HepG2 (cell line): ENCODE data around the gene NAXD. TPM values are rescaled to one million over a fixed set of nuclear protein-coding genes. Genes with fewer than 3 reads are reported as not detected.

Experiments
- CENPX ChIP-seq: sonication (generic); formaldehyde crosslinking; IDR thresholded peaks from 2 replicates; pipeline ENCODE4 v1.9.0; 2021; ENCODE audit warnings: mild to moderate bottlenecking, missing genetic modification reagents, moderate library complexity
- DDIT3 ChIP-seq: sonication (generic); formaldehyde crosslinking; IDR thresholded peaks from 2 replicates; pipeline ENCODE4 v1.4.0; 2020; ENCODE audit warnings: mild to moderate bottlenecking, missing genetic modification reagents
- GMEB2 ChIP-seq: IDR thresholded peaks from 2 replicates; pipeline ENCODE4 v1.6.1; 2016; ENCODE audit warnings: missing biosample characterization, missing genetic modification reagents, low read depth
- HMGA1 ChIP-seq: sonication (generic); formaldehyde crosslinking; conservative IDR thresholded peaks from 2 replicates; pipeline ENCODE4 v1.4.0; 2020; ENCODE audit warnings: missing genetic modification reagents
- MEF2D ChIP-seq: sonication (generic); formaldehyde crosslinking; IDR thresholded peaks from 2 replicates; pipeline ENCODE4 v1.5.1; 2020; ENCODE audit warnings: mild to moderate bottlenecking, missing genetic modification reagents
- STAT6 ChIP-seq: sonication (generic); formaldehyde crosslinking; IDR thresholded peaks from 2 replicates; pipeline ENCODE4 v1.4.0; 2020; ENCODE audit warnings: missing genetic modification reagents, mild to moderate bottlenecking, borderline replicate concordance
- TSC22D2 ChIP-seq: sonication (generic); formaldehyde crosslinking; IDR thresholded peaks from 2 replicates; pipeline ENCODE4 v1.5.1; 2020; ENCODE audit warnings: missing genetic modification reagents, mild to moderate bottlenecking, borderline replicate concordance
- ZNF253 ChIP-seq: sonication (generic); formaldehyde crosslinking; IDR thresholded peaks from 2 replicates; pipeline ENCODE4 v1.8.0; 2022; ENCODE audit warnings: mild to moderate bottlenecking, missing genetic modification reagents, borderline replicate concordance
- ZNF790 ChIP-seq: sonication (generic); formaldehyde crosslinking; IDR thresholded peaks from 2 replicates; pipeline ENCODE4 v1.8.0; 2022; ENCODE audit warnings: missing genetic modification reagents, mild to moderate bottlenecking, borderline replicate concordance
- polyA plus RNA-seq, 8 experiments: library from polyadenylated mRNA; depleted of rRNA in 3 of 8; stranded (reverse) in 7 of 8; unstranded in 1 of 8; fragments of >200 nt; fragmentation: Illumina TruSeq in 4 of 8; extraction: Trizol in 4 of 8; gene quantifications; 2 replicates each; pipeline versions ENCODE4 v1.2.1 to v1.2.3, GENCODE V29; 2011 to 2016; ENCODE audit warnings: low read depth in 4 of 8, missing spikeins in 1 of 8, mixed read lengths in 1 of 8; ENCODE audit not compliant: insufficient read depth in 1 of 8
- total RNA-seq, 5 experiments: library from RNA; depleted of rRNA; stranded (reverse); fragments of >200 nt; fragmentation: Illumina TruSeq; extraction: Trizol; gene quantifications; 2 replicates each; pipeline ENCODE4 v1.2.3, GENCODE V29; 2016; ENCODE audit warnings: low read depth in 1 of 5
- TF ChIP-seq, protein P1 (sequence below): sonication (generic); formaldehyde crosslinking; IDR thresholded peaks from 2 replicates; pipeline ENCODE4 v1.8.1; 2023; ENCODE audit warnings: missing genetic modification reagents, mild to moderate bottlenecking, borderline replicate concordance
- TF ChIP-seq, protein P2 (sequence below): sonication (generic); formaldehyde crosslinking; conservative IDR thresholded peaks from 2 replicates; pipeline ENCODE4 v1.4.0; 2020; ENCODE audit warnings: mild to moderate bottlenecking, missing genetic modification reagents, moderate library complexity
- TF ChIP-seq, protein P3 (sequence below): sonication (generic); formaldehyde crosslinking; IDR thresholded peaks from 2 replicates; pipeline ENCODE4 v1.4.0; 2020; ENCODE audit warnings: missing genetic modification reagents, borderline replicate concordance
- TF ChIP-seq, protein P4 (sequence below): sonication (generic); IDR thresholded peaks from 2 replicates; pipeline ENCODE4 v1.6.1; 2016; ENCODE audit warnings: low read depth, borderline replicate concordance

Gene NAXD
- total and polyA plus RNA-seq, 2 of the 13 experiments (the other 11 are each of a cell fraction or from before 2014, with no cell fraction given), result 19.0 to 23.2 TPM

DNA sequence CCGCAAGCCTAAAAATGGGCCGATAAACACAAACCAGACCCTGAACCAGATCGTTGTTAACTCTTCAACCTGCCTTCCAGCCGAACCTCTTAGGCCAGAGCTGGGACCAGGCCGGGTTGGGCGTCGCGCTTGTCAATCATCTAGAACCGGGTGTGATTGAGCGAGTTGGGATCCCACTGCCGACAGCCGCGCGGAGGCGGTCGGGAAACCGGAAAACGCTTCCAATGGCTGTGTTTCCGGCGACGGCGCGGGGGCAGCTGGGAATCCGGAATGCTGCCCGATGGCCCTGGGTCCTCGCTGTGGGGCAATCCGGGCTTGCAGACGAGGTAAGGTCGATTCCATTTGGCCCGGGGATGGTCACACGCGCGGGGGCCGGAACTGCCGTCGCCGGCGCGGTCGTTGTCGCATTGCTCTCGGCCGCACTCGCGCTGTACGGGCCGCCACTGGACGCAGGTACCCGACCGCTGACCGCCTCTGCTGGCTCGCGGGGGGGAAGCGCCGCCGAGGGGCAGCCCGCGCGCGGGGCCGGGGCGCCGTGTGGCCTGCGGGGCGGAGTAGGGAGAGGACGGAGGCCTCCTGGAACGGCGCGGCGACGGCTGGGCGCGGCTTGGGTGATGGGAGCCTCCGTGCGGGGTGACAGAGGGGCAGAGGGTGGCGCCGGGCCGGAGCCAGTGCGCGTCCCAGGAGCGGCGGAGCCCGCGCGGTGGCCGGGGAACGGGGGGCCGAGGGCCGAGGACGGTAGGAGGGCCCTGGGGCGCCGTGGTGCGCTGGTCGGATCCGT lies at the start of gene NAXD (continued):
- TF ChIP-seq GMEB2 (CRISPR knock-in tag) (no peak), ZNF790 (CRISPR knock-in tag) (no peak), MEF2D (CRISPR knock-in tag) (peak; percentile 68), TSC22D2 (CRISPR knock-in tag) (no peak), ZNF253 (CRISPR knock-in tag) (no peak), CENPX (no peak), DDIT3 (no peak), STAT6 (CRISPR knock-in tag) (no peak), HMGA1 (CRISPR knock-in tag) (no peak)
- TF ChIP-seq, protein P1, sequence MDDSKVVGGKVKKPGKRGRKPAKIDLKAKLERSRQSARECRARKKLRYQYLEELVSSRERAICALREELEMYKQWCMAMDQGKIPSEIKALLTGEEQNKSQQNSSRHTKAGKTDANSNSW (CRISPR knock-in tag), result no peak
- TF ChIP-seq, protein P2, sequence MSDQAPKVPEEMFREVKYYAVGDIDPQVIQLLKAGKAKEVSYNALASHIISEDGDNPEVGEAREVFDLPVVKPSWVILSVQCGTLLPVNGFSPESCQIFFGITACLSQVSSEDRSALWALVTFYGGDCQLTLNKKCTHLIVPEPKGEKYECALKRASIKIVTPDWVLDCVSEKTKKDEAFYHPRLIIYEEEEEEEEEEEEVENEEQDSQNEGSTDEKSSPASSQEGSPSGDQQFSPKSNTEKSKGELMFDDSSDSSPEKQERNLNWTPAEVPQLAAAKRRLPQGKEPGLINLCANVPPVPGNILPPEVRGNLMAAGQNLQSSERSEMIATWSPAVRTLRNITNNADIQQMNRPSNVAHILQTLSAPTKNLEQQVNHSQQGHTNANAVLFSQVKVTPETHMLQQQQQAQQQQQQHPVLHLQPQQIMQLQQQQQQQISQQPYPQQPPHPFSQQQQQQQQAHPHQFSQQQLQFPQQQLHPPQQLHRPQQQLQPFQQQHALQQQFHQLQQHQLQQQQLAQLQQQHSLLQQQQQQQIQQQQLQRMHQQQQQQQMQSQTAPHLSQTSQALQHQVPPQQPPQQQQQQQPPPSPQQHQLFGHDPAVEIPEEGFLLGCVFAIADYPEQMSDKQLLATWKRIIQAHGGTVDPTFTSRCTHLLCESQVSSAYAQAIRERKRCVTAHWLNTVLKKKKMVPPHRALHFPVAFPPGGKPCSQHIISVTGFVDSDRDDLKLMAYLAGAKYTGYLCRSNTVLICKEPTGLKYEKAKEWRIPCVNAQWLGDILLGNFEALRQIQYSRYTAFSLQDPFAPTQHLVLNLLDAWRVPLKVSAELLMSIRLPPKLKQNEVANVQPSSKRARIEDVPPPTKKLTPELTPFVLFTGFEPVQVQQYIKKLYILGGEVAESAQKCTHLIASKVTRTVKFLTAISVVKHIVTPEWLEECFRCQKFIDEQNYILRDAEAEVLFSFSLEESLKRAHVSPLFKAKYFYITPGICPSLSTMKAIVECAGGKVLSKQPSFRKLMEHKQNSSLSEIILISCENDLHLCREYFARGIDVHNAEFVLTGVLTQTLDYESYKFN (CRISPR knock-in tag), result no peak
- TF ChIP-seq, protein P3, sequence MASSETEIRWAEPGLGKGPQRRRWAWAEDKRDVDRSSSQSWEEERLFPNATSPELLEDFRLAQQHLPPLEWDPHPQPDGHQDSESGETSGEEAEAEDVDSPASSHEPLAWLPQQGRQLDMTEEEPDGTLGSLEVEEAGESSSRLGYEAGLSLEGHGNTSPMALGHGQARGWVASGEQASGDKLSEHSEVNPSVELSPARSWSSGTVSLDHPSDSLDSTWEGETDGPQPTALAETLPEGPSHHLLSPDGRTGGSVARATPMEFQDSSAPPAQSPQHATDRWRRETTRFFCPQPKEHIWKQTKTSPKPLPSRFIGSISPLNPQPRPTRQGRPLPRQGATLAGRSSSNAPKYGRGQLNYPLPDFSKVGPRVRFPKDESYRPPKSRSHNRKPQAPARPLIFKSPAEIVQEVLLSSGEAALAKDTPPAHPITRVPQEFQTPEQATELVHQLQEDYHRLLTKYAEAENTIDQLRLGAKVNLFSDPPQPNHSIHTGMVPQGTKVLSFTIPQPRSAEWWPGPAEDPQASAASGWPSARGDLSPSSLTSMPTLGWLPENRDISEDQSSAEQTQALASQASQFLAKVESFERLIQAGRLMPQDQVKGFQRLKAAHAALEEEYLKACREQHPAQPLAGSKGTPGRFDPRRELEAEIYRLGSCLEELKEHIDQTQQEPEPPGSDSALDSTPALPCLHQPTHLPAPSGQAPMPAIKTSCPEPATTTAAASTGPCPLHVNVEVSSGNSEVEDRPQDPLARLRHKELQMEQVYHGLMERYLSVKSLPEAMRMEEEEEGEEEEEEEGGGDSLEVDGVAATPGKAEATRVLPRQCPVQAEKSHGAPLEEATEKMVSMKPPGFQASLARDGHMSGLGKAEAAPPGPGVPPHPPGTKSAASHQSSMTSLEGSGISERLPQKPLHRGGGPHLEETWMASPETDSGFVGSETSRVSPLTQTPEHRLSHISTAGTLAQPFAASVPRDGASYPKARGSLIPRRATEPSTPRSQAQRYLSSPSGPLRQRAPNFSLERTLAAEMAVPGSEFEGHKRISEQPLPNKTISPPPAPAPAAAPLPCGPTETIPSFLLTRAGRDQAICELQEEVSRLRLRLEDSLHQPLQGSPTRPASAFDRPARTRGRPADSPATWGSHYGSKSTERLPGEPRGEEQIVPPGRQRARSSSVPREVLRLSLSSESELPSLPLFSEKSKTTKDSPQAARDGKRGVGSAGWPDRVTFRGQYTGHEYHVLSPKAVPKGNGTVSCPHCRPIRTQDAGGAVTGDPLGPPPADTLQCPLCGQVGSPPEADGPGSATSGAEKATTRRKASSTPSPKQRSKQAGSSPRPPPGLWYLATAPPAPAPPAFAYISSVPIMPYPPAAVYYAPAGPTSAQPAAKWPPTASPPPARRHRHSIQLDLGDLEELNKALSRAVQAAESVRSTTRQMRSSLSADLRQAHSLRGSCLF, result no peak
- TF ChIP-seq, protein P4, sequence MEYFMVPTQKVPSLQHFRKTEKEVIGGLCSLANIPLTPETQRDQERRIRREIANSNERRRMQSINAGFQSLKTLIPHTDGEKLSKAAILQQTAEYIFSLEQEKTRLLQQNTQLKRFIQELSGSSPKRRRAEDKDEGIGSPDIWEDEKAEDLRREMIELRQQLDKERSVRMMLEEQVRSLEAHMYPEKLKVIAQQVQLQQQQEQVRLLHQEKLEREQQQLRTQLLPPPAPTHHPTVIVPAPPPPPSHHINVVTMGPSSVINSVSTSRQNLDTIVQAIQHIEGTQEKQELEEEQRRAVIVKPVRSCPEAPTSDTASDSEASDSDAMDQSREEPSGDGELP, result peak; percentile 56; the same call in 1 of the 2 replicates
